Choroid plexus epithelial cell (primary cell): ENCODE measurements around the gene MRPL9.

Experiments used
- DNase-seq: peaks from one replicate; pipeline ENCODE4 v3.0.0-alpha.2; 2010; ENCODE audit warnings: low read depth
- H3K4me3 ChIP-seq: 2 replicates; pipeline ENCODE4 v1.5.1; 2011; ENCODE audit warnings: low read depth, mild to moderate bottlenecking, control low read depth, low read length, moderate library complexity
- TF ChIP-seq, protein P1 (sequence below): conservative IDR thresholded peaks from 2 replicates; pipeline ENCODE4 v1.5.1; 2011; ENCODE audit warnings: low read depth, mild to moderate bottlenecking, control low read depth, inconsistent platforms, low read length, moderate library complexity

Gene MRPL9

DNA sequence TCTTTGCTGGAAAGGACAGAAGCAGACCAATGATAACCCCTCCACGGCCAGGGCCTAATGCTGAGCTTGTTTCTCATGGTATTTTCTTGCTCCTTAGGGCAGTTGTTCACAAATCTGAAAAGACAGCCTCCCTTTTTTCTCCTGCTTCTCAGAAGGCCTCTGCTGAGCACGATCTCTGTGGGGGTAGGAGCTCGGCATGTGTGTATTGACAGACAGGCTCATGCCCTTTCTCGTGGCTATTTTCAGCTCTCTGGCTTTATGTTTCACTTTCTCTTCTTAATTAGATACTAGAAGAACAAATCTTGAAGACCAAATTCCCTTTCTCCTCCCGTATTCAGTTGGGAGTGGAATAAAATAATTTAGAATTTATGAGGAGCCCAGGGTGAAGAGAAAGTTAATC is 42.7 kb downstream of the MRPL9 start:
- TF ChIP-seq, protein P1, sequence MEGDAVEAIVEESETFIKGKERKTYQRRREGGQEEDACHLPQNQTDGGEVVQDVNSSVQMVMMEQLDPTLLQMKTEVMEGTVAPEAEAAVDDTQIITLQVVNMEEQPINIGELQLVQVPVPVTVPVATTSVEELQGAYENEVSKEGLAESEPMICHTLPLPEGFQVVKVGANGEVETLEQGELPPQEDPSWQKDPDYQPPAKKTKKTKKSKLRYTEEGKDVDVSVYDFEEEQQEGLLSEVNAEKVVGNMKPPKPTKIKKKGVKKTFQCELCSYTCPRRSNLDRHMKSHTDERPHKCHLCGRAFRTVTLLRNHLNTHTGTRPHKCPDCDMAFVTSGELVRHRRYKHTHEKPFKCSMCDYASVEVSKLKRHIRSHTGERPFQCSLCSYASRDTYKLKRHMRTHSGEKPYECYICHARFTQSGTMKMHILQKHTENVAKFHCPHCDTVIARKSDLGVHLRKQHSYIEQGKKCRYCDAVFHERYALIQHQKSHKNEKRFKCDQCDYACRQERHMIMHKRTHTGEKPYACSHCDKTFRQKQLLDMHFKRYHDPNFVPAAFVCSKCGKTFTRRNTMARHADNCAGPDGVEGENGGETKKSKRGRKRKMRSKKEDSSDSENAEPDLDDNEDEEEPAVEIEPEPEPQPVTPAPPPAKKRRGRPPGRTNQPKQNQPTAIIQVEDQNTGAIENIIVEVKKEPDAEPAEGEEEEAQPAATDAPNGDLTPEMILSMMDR, result no peak
- H3K4me3 ChIP-seq, result peak overlapping the region; percentile 47
- DNase-seq, result peak; percentile 73

GRCh38 chr1:151720125-151720524 is 43.2 kb downstream of the MRPL9 start:
- no peak for DNase-seq
- peak overlapping the region; percentile 47 for H3K4me3 ChIP-seq
- TF ChIP-seq, protein P1, result no peak

DNA sequence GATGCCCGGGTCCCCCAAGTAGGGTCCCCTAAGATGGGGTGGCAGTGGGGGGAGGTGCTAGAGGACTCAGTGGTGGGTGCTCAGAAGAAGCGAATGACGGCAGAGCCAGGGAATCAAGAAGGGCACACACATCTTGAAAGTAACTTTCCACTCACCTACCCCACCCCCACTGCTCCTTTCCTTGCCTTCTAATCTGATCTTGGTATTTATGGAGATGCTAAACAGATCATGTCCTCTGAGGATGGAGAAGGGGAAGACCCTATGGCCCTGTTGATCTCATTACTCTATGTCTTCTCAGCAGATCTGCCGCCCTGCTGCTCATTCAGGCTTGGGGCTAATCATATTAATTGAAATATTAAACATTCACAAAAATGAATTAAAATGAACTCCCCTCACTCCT is 44.6 kb downstream of the MRPL9 start:
- no peak for DNase-seq
- TF ChIP-seq, protein P1, result no peak
- H3K4me3 ChIP-seq, result no peak overlapping the region

- H3K4me3 ChIP-seq, result no peak overlapping the region
- TF ChIP-seq, protein P1, result no peak
- DNase-seq, result peak; percentile 6
Measured at GRCh38 chr1:151718011-151718431, 45.3 kb downstream of the MRPL9 start.

DNA sequence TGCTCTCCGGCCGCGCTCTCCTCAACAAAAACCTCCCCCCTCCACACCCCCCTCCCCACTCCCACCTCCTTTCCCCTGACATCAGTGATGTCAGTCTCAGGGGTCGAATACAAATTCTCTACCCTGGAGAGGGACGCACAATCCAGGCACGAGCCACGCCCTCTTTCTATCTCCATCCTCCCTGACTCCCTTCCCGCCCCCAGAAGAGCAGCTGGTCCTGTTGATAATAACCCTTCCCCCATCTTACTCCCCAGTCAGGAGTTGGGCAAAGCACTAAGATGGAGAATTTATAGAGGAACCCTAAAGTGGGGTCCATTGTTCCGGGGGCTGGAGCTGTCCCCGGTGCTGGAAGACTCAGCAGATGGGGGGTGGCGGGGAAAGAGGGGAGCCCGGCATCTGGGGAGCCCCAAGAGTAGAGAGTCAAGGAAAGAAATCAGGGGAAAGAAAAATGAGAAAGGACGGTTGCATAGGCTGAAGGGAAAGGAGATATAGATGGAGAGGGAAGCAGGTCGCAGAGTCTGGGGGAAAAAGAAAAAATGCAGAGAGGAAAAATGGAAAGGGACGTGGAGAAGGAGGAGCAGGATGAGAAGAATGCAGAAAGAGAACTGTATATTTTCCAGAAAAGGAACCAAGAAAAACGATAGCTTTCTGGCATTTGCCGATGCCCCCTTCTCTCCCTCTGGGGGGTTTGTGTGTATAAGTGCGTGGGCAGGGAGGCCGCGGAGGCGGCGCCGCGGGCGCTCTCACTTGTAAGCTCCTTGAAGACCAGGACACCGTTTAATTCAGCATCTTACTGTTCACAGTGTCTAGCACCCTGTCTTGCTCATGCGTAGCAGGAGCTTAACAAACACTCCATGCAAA is 46.3 kb downstream of the MRPL9 start, which contains the start of gene CELF3:
Gene CELF3, minus strand, starts transcription at position 33 of the 861 bp plus-strand sequence. CDS start 783 bp downstream, outside the sequence.
- DNase-seq, result peak; percentile 9
- TF ChIP-seq, protein P1, result no peak

DNA sequence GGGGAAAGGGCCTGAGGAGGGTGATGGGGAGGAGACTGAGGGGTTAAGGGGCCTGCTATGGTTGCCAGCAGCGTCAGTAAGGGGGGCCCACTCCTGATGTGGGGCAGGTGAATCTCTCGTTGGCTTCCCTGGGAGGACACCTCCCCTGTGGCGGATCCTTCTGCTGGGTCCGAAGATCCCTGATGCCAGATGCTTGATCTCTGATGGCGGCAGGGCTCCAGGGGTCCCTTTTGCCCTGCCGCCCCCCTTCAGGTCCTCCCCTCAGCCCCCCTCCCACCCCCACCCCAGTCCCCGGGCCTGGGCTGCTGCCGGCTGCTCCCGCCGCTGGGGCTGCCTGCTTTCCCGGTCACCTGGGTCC is 46.9 kb downstream of the MRPL9 start:
- DNase-seq, result no peak
- TF ChIP-seq, protein P1, result no peak

More for the DNA sequence above, 46.3 kb downstream of the MRPL9 start, which contains the start of gene CELF3:
- no peak within 1 kb of the TSS for H3K4me3 ChIP-seq

More for the DNA sequence above, 46.9 kb downstream of the MRPL9 start:
- no peak overlapping the region for H3K4me3 ChIP-seq
